Stimulated activated CD8-positive, alpha-beta memory T cell treated with anti-CD3 and anti-CD28 coated beads, Interleukin-4, amount 100 ng/mL, for 1 hour (primary cell): ENCODE results near the gene ROGDI.

Experiments
- DNase-seq, 2 donors: peaks; one replicate each; pipeline ENCODE4 v3.0.0-alpha.2; 2020; ENCODE audit warnings: low read depth in 2 of 2, low spot score in 1 of 2

Gene ROGDI

DNA sequence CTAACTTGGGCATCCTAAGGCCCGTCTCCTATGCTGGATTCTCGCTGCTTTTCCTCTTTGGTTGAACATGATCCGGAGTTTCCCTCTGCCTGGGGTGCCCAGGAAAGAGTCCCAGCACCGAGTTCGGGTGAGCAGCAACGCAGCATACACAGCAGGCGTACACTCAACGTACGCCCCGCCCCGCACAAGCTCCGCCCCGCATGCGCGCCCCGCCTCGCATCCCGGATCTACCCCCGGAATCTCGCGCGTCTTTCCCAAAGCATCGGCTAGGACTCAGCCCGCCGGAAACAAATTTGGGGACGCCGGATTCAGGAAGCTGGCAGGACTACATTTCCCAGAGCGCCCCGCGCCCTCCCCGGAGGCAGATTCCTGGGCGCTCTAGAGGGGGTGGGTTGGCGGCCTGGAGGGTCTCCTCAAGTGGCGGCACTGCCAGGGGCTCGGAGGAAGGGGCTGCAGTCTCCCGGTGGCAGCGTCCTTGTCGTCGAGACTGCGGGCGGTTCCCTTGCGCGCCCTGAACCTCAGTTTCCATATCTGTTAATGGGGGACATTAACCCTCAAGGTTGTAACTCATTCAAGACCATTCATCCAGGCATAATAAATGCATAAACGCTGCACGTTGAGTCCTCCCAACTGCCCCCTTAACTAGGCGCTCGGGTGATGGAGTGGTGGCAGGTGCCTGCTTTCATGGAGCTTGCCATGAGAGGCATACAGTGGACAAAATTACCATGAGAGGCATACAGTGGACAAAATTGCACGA lies 33.7 kb downstream of the ROGDI start:
- peak; percentile 58 to 61 for DNase-seq

DNA sequence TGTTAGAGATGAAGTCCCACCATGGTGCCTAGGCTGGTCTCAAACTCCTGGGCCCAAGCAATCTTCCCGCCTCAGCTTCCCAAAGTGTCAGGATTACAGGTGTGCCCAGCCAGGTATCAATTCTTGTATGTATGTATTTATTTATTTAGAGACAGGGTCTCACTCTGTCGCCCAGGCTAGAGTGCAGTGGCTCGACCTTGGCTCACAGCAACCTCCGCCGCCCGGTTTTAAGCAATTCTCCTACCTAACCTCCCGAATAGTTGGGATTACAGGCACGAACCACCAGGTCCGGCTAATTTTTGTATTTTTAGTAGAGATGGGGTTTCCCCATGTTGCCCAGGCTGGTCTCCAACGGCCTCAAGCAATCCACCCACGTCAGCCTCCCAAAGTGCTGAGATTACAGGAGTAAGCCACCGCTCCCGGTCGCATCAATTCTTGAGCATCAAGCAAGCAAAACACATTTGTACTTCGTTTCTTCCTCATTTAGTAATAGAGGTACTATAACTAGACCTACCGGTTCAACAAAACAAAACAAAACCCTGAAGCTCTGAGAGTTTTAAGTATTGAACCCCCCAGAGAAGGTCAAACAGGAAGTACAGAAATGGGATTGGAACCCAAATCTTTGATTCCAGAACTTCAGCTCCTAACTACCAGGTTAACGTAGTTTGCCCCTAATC lies 34.4 kb downstream of the ROGDI start:
- no peak for DNase-seq

DNA sequence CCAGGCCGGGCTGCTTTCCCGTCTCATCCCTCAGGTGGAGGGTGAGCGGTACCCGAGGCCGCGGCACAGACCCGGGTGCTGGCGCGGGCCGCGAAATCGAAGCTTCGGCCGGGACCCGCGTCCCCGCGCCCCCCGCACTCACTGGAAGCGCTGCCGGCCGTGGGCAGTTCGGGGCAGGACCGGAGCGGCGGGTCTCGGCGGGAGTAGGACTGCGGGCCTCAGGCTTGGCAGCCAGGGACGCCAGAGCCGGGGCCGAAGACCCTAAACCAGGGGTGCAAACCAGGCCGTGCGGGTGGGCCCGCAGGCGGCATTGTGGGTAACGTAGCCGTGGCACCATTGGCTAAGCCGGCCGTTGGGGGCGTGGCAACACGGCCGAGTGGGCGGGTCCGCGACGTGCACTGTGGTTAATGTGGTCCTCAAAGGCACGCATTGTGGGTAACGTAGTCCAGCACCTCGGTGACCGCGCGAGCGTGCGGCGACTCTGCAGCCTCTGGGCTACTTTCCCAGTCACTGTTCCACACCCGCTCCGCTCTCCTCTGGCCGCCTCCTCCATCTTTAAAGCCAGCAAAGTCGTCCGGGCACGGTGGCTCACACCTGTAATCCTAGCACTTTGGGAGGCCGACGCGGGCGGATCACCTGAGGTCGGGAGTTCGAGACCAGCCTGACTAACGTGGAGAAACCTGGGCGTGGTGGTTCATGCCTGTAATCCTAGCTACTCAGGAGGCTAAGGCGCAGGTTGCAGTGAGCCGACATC lies 35.4 kb downstream of the ROGDI start, which contains the start of gene ZNF500:
Gene ZNF500, minus strand, starts transcription at position 288 of the 754 bp plus-strand sequence. CDS start 1,184 bp downstream, outside the sequence.
- DNase-seq, result peak; percentile 92 to 95

DNA sequence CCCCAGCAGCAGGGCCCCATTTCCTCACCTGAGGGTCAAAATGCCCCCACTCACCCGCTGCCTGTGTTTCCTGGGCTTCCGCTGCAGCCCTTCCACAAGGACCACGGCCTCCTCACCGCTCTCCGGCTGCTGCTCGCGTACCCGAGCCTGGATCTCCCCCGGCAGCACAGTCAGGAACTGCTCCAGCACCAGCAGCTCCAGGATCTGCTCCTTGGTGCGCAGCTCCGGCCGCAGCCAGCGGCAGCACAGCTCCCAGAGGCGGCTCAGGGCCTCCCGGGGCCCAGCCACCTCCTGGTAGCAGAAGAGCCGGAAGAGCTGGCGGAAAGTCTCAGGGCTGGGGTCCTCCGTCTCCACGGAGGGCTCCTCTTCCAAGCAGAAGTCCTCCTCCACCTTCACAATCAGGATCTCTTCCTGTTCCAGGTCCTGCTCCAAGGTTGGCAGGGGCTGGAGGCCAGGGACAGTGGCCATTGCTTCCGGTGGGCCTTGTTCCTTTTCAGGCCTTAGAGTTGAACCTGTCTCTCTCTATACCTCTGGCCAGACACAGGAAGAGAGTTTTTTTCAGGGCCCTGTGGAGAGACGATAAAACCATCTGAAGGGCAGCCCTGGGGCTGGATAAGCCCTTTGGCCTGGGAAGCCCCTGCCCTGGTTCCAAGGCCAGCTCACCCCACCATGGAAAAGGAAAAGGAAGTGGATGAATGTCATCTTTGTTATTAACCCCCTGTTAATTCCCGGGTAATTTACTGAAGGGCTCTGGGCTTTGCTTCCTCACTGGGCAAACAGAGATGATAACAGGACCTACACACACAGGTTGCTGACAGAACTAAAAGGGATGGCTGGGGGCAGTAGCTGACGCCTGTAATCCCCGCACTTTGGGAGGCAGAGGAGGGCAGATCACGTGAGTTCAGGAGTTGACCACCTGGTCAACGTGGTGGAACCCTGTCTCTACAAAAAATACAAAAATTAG lies 36.6 kb downstream of the ROGDI start:
- no peak for DNase-seq

DNA sequence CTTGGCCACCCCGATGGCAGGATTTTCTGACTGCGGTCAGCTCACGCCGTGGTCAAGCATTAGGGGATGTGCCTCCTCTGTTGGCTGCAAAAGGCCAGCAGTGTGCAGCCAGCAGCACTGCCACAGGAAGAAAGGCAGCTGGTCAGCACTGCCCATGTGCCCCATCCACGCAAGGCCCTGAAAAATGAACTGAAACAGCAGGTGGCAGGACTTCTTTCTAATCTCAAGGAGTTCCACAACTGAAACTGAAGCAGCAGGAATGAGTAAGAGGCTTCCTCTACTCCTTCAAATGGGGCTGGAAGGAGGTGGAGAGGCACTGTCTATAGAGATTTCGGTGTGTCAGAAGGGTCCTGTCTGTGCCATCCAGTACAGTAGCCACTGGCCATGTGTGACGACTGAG lies 38.6 kb downstream of the ROGDI start:
- no peak for DNase-seq

DNA sequence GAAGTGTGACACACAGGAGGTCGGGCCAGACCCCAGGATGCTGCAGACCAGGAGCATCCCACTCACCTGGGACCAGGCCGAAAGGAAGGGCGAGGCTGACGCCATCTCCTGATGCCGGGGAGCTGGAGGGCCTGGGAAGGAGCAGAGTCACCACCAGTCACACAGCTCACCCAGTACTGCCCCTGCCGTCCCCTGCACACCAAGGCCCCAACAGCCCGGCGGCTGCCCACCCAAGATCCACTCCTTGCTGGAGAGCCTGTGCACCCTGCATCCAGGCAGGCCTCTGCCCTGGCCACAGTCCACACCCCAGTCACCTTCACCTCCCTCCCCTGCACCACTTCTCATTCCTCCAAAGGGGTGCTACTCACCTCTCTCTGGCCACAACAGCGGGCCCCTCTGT lies 40.2 kb downstream of the ROGDI start:
- no peak for DNase-seq

DNA sequence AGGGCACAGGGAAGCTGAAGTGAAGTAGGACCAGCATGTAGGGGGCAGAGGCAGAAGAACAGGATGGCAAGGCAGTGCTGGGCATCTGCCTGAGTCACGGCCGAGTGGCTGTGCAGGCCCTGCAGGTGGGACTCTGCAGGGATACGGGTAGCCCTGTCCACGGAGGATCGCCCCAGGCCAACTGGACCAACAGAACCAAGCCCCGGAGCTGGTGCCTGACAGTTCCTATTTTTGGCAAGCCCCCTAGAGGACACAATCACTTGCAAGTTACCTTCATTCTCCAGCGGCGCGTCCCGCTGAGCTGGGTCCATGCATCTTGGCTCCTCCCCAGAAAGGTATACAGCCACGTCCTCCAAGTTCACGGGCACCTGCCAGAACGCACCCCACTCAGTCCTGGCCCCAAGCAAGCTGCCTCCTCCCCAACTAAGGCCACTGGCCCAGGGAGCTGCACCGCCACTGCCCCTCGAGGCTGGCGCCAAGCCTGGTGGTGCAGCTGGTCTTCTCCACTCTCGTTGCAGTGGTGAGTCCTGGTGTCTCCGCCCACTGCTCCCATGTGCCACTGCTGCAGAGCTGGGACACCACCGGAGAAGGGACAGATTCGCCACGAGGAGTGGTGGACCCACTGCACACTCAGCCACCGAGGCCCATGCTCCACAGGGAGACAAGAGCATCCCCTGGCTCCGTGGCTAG lies 42.1 kb downstream of the ROGDI start:
- no peak for DNase-seq

DNA sequence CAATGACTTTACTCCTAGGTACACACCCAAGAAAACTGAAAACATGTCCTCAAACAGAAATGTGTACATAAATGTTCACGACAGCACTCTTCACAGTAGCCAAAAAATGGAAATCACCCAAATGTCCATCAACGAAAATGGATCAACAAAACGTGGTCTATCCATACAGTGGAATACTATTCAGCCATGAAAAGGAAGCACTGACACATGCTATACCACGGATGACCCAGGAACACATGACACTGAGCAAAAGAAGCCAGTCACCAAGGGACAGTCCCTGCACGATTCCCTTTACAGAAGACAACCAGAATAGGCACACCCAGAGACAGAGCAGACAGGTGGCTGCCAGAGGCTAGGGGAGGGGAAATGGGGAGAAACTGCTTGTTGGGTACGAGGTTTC lies 46.7 kb downstream of the ROGDI start:
- DNase-seq, result no peak

DNA sequence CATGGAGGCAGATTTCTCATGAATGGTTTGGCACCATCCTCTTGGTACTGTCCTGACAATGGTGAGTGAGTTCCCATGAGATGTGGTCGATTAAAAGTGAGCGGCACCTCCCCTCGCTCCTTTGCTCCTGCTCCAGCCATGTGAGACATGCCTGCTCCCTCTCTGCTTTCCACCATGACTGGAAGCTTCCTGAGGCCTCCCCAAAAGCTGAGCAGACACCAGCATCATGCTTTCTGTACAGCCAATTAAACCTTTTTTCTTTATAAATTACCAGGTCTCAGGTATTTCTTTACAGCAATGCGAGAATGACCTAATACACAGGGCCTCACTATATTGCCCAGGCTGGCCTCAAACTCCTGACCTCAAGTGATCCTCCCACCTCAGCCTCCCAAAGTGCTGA lies 47.6 kb downstream of the ROGDI start:
- no peak for DNase-seq

DNA sequence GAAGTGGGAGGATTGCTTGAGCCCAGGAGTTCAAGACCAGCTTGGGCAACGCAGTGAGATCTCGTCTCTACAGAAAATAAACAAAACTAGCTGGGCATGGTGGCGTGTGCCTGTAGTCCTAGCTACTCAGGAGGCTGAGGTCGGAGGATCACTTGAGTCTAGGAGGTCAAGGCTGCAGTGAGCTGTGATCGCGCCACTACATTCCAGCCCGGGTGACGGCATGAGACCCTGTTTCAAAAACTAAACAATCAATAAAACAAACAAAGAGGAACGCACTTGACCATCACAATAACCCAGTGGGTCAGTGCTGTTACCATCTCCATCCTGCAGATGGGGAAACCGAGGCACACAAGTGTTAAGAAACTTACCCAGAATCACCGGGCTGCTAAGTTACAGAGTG lies 49.2 kb downstream of the ROGDI start:
- no peak for DNase-seq

DNA sequence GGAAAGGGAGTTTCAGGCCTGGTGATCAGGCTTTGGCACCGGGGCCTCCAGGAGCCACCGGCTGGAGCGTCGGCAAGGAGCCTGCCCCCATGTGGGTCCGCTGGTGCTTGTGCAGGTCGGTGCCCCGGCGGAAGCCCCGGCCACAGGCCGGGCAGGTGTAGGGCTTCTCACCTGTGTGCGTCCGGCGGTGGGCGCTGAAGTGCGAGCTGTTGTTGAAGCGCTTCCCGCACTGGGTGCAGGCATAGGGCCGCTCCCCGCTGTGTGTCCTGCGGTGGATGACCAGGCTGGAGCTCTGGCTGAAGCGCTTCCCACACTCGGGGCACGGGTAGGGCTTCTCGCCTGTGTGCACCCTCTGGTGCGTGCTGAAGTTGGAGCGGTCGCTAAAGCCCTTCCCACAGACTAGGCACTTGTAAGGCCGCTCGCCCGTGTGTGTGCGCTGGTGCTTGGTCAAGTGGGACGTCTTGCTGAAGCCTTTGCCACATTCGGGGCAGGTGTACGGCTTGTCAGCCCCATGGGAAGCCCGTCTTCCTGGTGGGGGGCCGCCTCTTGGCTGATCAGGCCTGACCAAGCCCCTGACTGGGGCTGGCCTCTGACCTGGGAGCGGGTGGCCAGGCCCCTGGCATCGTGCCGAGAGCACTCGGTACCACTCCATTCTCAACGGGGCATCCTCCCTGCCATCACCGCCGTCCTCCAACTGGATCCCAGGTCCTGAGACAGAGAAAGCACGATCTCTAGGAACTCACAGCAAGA lies 49.9 kb downstream of the ROGDI start:
- DNase-seq, result no peak

DNA sequence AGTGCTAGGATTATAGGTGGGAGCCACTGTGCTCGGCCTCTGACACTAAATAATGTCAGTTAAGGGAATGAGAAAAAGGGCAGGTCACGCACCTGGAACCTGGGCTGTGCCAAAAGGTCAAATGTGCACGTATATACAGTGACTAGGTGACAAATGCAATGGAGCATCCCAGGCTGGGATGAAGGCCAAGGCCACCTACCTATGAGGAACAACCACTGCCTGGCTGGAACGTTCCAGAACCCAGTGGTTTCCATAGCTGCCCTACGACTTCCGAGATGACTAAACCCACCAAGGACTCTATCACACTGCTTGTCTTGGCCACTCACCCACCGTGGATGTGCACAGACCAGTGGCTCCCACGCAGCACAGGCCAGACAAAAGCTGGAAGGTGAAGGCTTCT lies 51.5 kb downstream of the ROGDI start:
- DNase-seq, result no peak

DNA sequence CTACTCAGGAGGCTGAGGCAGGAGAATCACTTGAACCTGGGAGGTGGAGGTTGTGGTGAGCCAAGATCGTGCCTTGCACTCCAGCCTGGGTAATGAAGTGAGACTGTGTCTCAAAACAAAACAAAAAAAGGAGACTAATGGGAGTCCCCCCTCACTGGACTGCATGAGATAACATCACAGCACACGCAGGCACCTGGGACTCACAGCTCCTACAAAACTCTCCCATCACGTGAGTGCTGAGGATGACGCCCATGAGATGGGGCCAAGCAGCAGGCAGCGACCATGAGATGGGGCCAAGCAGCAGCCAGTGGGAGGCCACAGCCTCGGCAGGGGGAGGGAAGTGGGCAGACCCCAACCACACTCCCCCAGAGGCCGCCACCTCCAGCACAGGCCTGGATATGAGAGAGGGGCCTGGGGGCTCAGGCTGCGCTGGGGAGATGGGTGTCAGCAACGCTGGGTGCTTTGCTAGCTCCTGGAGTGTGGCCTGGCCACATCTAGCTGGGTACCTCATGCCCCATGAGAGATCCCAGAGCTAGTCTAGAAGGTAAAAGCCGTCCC lies 52.7 kb downstream of the ROGDI start:
- no peak for DNase-seq

DNA sequence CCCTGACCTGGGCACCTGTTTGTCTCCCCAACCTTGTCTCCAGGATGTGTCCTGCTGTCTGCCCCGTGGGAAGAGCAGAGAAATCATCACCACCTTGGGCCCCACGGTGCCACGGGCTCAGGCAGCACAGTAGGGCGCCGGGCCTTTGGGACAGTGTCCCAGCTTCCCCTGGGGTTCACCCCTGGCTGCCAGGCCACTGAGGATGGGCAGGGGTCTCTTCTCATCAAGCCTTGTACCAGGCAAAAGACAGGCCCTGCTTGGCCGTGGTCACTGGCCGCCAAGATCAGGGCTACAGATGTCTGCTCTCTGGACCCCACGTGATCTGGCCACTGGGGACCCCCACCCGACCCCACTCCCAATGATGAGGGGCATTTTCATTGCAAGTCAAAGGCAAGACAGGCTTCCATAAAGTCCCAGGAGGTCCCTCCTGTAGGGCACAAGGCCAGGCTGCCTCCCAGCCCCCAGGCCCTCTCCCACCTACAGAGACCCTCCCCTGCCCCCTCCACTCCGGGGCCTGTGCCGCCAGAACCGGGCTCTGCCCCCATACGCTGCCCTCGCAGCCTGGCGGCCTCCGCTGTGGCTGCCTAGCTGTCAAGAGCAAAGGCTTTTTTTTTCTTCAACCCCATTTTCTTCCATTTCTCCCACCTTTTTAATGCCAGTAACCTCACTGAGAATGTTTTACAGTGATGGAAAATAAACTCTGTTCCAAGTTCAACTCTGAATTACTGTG lies 53.6 kb downstream of the ROGDI start:
- DNase-seq, result no peak

DNA sequence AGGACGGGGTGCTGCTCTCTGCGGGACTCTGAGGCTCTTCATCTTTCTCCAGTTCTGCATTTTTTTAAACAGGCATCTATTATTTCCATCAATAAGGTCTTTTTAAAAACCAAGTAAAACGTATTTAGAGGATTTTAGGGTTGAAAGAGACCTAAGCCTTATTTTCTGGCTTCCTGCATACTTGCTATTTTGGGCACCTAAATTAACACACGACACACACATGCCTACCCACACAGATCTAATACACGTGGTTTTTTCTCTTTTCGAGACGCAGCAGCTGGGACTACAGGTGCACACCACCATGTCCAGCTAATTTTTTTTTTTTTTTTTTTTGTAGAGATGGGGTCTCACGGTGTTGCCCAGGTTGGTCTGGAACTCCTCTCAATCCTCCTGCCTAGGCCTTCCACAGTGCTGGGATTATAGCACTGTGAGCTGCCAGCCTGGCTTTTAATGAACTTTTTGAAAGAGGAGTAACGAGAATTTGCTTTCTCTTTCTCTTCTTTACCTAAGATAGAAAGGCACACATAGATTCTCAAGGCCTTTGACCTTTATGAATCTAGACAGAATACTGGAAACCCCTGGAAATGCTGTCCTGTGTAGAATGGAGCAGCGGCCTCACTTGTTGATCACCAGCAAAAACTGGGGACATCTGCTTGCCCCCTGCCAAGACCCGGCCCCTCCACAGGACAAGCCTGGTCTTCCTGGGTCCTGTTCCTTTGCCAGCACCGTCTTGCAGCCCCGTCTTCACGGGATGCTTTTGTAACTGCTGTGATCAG lies 54.3 kb downstream of the ROGDI start:
- no peak for DNase-seq

DNA sequence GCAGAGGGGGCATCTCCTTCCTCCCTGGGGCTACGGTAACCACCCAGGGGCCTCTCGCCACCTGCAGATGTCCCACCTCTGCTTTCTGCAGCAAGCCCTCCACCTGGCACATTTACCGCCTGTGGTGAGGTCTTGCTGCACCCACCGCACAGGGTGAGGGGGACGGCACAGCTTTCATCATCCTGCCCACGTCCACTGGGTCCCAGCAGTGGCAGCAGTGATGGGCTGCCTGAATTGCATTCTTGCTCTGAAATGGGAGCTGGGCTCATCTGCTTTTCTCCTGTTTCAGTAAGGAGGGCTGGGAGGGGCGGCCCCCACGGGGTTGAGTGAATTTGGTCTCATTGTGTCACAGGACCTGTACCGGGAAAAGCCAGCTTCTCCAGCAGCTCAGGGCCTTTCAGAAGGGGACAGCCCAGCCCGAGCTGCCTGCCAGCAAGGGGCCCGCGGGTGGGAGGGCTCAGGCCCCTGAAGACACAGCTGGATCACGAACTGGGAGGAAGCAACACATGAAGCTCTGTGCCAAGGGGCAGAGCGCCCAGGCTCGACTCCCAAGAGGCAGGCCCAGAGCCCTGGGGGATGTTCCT lies 55.4 kb downstream of the ROGDI start:
- DNase-seq, result no peak
